ENCODE results near the gene RAB17.
A peak's percentile ranks its signal among the peaks of the same experiment; 100 is the strongest.

RAB17 gene

DNA sequence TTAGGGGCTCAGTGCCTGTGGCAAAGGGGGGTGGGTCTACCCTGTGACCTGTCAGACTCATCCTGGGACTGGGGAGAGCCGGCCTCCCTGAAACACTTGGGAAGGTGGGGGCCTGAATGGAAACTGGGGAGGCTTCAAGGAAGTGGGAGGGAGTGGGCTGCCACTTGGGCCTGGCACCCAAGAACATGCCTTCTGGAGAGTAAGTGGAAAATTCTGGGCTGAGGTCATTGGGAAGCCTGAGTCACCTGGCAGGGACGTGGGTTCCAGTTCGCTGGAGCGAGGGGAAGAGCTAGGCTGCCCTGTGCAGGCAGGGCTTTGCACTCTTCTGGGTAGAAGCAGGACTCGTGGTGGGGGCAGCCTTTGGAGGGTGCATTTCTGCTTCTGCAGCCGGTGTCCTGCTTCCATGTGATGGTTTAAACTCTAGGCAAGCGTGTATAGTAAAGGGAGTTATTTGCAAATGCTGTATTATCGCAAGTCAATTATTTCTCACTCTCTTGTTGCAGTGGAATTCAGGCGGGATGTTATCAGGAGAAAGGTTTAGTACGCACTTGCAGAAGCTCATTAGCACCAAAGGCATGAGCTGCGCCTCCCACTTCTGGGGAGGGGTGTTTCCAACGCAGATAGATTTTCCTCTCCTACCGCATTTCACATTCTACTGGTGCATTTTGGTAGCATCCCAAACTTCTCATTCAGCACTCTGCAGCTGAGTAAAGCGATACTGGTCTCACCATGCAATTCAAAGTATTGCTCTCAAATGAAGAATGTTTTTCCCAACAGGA lies 40.7 kb upstream of the RAB17 start:
- TF ChIP-seq, protein P1, sequence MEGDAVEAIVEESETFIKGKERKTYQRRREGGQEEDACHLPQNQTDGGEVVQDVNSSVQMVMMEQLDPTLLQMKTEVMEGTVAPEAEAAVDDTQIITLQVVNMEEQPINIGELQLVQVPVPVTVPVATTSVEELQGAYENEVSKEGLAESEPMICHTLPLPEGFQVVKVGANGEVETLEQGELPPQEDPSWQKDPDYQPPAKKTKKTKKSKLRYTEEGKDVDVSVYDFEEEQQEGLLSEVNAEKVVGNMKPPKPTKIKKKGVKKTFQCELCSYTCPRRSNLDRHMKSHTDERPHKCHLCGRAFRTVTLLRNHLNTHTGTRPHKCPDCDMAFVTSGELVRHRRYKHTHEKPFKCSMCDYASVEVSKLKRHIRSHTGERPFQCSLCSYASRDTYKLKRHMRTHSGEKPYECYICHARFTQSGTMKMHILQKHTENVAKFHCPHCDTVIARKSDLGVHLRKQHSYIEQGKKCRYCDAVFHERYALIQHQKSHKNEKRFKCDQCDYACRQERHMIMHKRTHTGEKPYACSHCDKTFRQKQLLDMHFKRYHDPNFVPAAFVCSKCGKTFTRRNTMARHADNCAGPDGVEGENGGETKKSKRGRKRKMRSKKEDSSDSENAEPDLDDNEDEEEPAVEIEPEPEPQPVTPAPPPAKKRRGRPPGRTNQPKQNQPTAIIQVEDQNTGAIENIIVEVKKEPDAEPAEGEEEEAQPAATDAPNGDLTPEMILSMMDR (IDR thresholded peaks at IDR 0.05): no peak
- Histone ChIP-seq H3K27ac (no peak overlapping the region), H3K9me3 (ENCODE audit: control insufficient read depth, low read length) (no peaks in the 10 kb centered on the region), H3K79me2 (peaks cover 49% of the 10 kb centered on the region), H3K4me1 (peaks cover 18% of the 10 kb centered on the region), H3K9ac (no peak overlapping the region), H2AFZ (no peak overlapping the region), H3K27me3 (ENCODE audit: control insufficient read depth, insufficient read depth, low read length) (no peaks in the 10 kb centered on the region), H3K4me2 (ENCODE audit: low read length) (peak overlapping the region; percentile 29), H3K36me3 (ENCODE audit: control insufficient read depth, insufficient read depth, low read length) (no peaks in the 10 kb centered on the region), H3K4me3 (ENCODE audit: low read depth, low read length) (no peak overlapping the region)

- no peaks in the 10 kb centered on the region for H3K27me3 ChIP-seq (ENCODE audit: control insufficient read depth, insufficient read depth, low read length)
- H3K27ac ChIP-seq: no peak overlapping the region
- no peak overlapping the region for H2AFZ ChIP-seq
- H3K4me3 ChIP-seq (ENCODE audit: low read depth, low read length): no peak overlapping the region
- H3K4me1 ChIP-seq: peaks cover 22% of the 10 kb centered on the region
- H3K4me2 ChIP-seq (ENCODE audit: low read length): peak overlapping the region; percentile 29
- H3K79me2 ChIP-seq: peaks cover 46% of the 10 kb centered on the region
- no peak overlapping the region for H3K9ac ChIP-seq
- TF ChIP-seq, protein P1 (IDR thresholded peaks at IDR 0.05): no peak
- H3K9me3 ChIP-seq (ENCODE audit: control insufficient read depth, low read length): no peaks in the 10 kb centered on the region
- no peaks in the 10 kb centered on the region for H3K36me3 ChIP-seq (ENCODE audit: control insufficient read depth, insufficient read depth, low read length)
Observed at GRCh38 chr2:237630216-237631000, 39.9 kb upstream of the RAB17 start.

GRCh38 chr2:237629739-237630138 lies 39.2 kb upstream of the RAB17 start:
- no peak overlapping the region for H3K9ac ChIP-seq

GRCh38 chr2:237629188-237629534 lies 38.6 kb upstream of the RAB17 start:
- Histone ChIP-seq H3K79me2 (peaks cover 35% of the 10 kb centered on the region), H3K9ac (no peak overlapping the region), H3K36me3 (ENCODE audit: control insufficient read depth, insufficient read depth, low read length) (no peaks in the 10 kb centered on the region), H2AFZ (no peak overlapping the region), H3K4me2 (ENCODE audit: low read length) (peak overlapping the region; percentile 92), H3K4me1 (peaks cover 22% of the 10 kb centered on the region), H3K9me3 (ENCODE audit: control insufficient read depth, low read length) (no peaks in the 10 kb centered on the region), H3K27me3 (ENCODE audit: control insufficient read depth, insufficient read depth, low read length) (no peaks in the 10 kb centered on the region), H3K4me3 (ENCODE audit: low read depth, low read length) (no peak overlapping the region), H3K27ac (no peak overlapping the region)
- TF ChIP-seq, protein P1 (IDR thresholded peaks at IDR 0.05): no peak

More at GRCh38 chr2:237629739-237630138, 39.2 kb upstream of the RAB17 start:
- TF ChIP-seq, protein P1 (IDR thresholded peaks at IDR 0.05): no peak
- peaks cover 22% of the 10 kb centered on the region for H3K4me1 ChIP-seq
- H3K36me3 ChIP-seq (ENCODE audit: control insufficient read depth, insufficient read depth, low read length): no peaks in the 10 kb centered on the region
- peaks cover 41% of the 10 kb centered on the region for H3K79me2 ChIP-seq
- H3K9me3 ChIP-seq (ENCODE audit: control insufficient read depth, low read length): no peaks in the 10 kb centered on the region
- H3K4me2 ChIP-seq (ENCODE audit: low read length): no peak overlapping the region
- no peak overlapping the region for H2AFZ ChIP-seq
- H3K27me3 ChIP-seq (ENCODE audit: control insufficient read depth, insufficient read depth, low read length): no peaks in the 10 kb centered on the region
- no peak overlapping the region for H3K4me3 ChIP-seq (ENCODE audit: low read depth, low read length)
- no peak overlapping the region for H3K27ac ChIP-seq

Measured in parathyroid adenoma (tissue), 2 donors.